Measurements from ENCODE around the gene MALAT1.

Gene MALAT1

GRCh38 chr11:65554057-65554818 lies 55.4 kb downstream of the MALAT1 start:
- Histone ChIP-seq H3K9me3 (ENCODE audit: control insufficient read depth, low read length) (no peaks in the 10 kb centered on the region), H3K4me1 (ENCODE audit: control insufficient read depth, insufficient read depth, low read length) (peaks cover 39% of the 10 kb centered on the region), H3K4me3 (ENCODE audit: insufficient read depth, low read depth, low read length) (peak overlapping the region; percentile 20), H3K27me3 (ENCODE audit: control insufficient read depth, insufficient read depth, low read length, poor library complexity, severe bottlenecking) (peaks cover 42% of the 10 kb centered on the region), H3K27ac (ENCODE audit: insufficient read depth, low read depth, low read length, poor library complexity, severe bottlenecking) (no peak overlapping the region), H3K36me3 (ENCODE audit: control insufficient read depth, insufficient read depth, low read length) (no peaks in the 10 kb centered on the region)
- WGBS, 2 experiments, result 84 to 85% methylated on average over 27 of the region's 27 CpGs

- H3K27me3 ChIP-seq (ENCODE audit: control insufficient read depth, insufficient read depth, low read length, poor library complexity, severe bottlenecking), result peaks cover 45% of the 10 kb centered on the region
- H3K4me3 ChIP-seq (ENCODE audit: insufficient read depth, low read depth, low read length), result no peak overlapping the region
- 91 to 92% methylated on average over 4 of the region's 4 CpGs for WGBS, 2 experiments
- H3K36me3 ChIP-seq (ENCODE audit: control insufficient read depth, insufficient read depth, low read length), result no peaks in the 10 kb centered on the region
- H3K27ac ChIP-seq (ENCODE audit: insufficient read depth, low read depth, low read length, poor library complexity, severe bottlenecking), result no peak overlapping the region
- H3K4me1 ChIP-seq (ENCODE audit: control insufficient read depth, insufficient read depth, low read length), result peaks cover 45% of the 10 kb centered on the region
- H3K9me3 ChIP-seq (ENCODE audit: control insufficient read depth, low read length), result no peaks in the 10 kb centered on the region
These were observed 56.1 kb downstream of the MALAT1 start for GRCh38 chr11:65554842-65555430.

GRCh38 chr11:65555693-65556231 lies 56.9 kb downstream of the MALAT1 start:
- H3K36me3 ChIP-seq (ENCODE audit: control insufficient read depth, insufficient read depth, low read length), result no peaks in the 10 kb centered on the region
- H3K4me1 ChIP-seq (ENCODE audit: control insufficient read depth, insufficient read depth, low read length), result peaks cover 53% of the 10 kb centered on the region
- 70 to 81% methylated on average over 6 of the region's 6 CpGs for WGBS, 2 experiments
- no peaks in the 10 kb centered on the region for H3K9me3 ChIP-seq (ENCODE audit: control insufficient read depth, low read length)
- peaks cover 43% of the 10 kb centered on the region for H3K27me3 ChIP-seq (ENCODE audit: control insufficient read depth, insufficient read depth, low read length, poor library complexity, severe bottlenecking)
- H3K4me3 ChIP-seq (ENCODE audit: insufficient read depth, low read depth, low read length), result no peak overlapping the region
- H3K27ac ChIP-seq (ENCODE audit: insufficient read depth, low read depth, low read length, poor library complexity, severe bottlenecking), result no peak overlapping the region

Measured in ectodermal cell (in vitro differentiated cells).